Activated T-helper 1 cell treated with anti-CD3 and anti-CD28 coated beads, Interleukin-12 subunit alpha, Interleukin-12 subunit beta, Interleukin-2, Interleukin-4 antibody, amounts not matched to agents 30 ng/mL and 10 ng/mL and 1 ng/mL, durations not matched to agents 14 hours and 24 hours and 36 hours (primary cell): Measurements from ENCODE around the gene RENBP. TPM values are rescaled to one million over a fixed set of nuclear protein-coding genes. Genes with fewer than 3 reads are reported as not detected.

ENCODE experiments used
- DNase-seq: peaks from one replicate; pipeline ENCODE4 v3.0.0; 2021; ENCODE audit warnings: low spot score
- H3K27ac Mint-ChIP-seq: one replicate; pipeline ENCODE4 v1.8.0; 2021; ENCODE audit warnings: mild to moderate bottlenecking, mixed read lengths
- H3K27me3 Mint-ChIP-seq: one replicate; pipeline ENCODE4 v1.8.0; 2022; ENCODE audit warnings: mild to moderate bottlenecking, moderate library complexity, mixed read lengths; ENCODE audit not compliant: insufficient read depth
- H3K36me3 Mint-ChIP-seq: one replicate; pipeline ENCODE4 v1.8.0; 2021; ENCODE audit warnings: low read depth, mixed read lengths
- H3K4me1 Mint-ChIP-seq: one replicate; pipeline ENCODE4 v1.8.0; 2021; ENCODE audit warnings: low read depth, mixed read lengths
- H3K4me3 Mint-ChIP-seq: one replicate; pipeline ENCODE4 v1.8.0; 2021; ENCODE audit warnings: mild to moderate bottlenecking, moderate library complexity, mixed read lengths
- H3K9me3 Mint-ChIP-seq: one replicate; pipeline ENCODE4 v1.8.0; 2021; ENCODE audit warnings: mixed read lengths
- intact Hi-C: fragments of 100-400 bp; cut with micrococcal nuclease; formaldehyde crosslinking; loops from one replicate; pipeline ENCODE4 v1.15.1; 2024
- total RNA-seq: library from RNA; stranded (reverse); gene quantifications from 2 replicates; pipeline ENCODE4 v1.2.3, GENCODE V29; 2022

RENBP gene
- total RNA-seq, 1 donor from 2014 or later: 14.0 TPM

DNA sequence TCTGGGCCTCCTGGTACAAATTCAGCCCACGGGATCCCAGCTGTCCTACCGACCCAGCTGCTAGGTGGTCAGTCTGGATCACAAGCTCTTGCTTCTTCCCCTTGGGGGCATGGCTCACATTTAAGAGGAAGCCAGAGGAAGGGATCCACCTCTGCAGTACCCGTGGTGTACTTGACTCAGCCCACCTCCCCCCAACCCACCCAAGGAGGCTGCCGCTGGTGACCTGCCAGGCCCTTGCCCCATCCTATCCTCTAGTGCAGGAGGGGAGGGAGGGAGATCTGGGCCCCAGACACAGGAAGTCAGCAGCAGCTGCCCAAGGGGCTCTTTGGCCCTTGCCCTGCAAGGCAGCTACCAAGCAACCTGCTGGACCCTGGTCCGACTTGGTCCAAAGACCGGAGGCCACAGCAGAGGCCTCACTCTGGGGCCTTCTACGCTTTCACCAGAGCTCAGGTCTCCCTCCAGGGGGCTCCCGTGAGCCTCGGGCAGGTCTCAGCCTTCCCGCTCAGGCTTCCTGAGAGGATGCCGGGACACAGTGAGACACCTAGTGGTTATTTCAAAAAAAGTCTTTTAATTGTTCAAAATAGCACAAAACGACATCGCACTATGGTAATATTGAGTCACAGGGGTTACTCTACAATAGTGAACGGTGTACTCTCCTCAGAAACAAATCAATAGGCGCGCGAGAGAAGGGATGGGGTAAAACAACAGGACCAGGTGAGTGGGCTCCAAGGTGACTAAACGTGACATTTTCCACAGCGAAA, 2.7 kb upstream of the RENBP start:
- intact Hi-C loops: loop anchor here (1.0 kb wide), 3 partner anchors 21 to 183 kb away; partner anchors contain the start of genes ARHGAP4 and PLXNB3
- Mint-ChIP-seq H3K27me3 (no peaks in the 10 kb centered on the region), H3K9me3 (no peaks in the 10 kb centered on the region), H3K27ac (peak overlapping the region; percentile 91), H3K4me3 (peak overlapping the region; percentile 3), H3K4me1 (peaks cover 9% of the 10 kb centered on the region), H3K36me3 (peaks cover 11% of the 10 kb centered on the region)
- peak; percentile 67 for DNase-seq

DNA sequence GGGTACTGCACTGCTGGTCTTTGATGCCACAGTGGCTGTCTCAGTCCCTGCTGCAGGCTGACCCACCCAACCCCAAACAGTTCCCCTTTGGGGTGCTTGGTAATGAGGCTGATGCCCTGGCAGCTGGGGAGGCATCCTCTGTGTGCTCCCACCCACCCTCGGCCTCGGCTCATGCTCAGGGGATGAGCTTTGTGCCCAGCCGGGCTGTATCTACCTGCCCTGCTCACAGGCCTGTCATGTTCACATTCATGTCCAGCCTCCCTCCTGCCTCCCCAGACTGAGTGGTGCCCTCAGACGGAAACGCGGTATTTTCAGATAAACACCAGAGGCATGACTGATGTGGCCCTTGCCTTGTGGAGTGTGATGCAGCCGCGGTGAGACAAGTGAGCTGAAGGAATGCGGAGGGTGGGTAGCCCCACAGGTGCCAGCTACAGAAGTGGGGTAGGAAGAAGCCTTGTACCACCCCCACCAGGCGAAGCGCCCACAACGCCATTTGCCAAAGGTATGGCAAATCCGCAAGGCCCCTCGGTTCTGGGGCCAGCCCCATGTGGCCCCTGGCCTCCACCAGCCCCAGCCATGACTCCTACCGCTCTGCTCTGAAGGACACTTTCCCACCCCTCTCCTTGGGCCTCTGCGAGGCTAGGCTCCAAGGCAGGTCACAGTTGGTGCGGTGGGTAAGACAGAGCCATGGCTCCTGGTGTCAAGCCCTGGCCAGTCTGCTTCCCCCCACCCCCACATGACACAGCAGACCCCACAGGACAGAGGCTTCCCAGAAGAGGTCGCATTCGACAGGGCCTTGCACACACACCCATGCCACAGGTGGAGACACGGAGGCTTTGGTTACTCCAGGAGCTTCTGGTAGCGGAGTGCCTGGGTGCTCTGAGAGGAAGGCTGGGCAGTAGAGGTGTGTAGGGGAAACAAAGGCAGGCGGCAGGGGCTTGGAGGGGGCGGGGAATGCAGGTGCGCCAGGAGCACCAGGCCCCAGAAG, 1.8 kb upstream of the RENBP start:
- H3K4me3 Mint-ChIP-seq: no peak overlapping the region
- H3K36me3 Mint-ChIP-seq: peaks cover 12% of the 10 kb centered on the region
- intact Hi-C loops: no loop called here
- no peak for DNase-seq
- no peaks in the 10 kb centered on the region for H3K9me3 Mint-ChIP-seq
- no peaks in the 10 kb centered on the region for H3K27me3 Mint-ChIP-seq
- no peak overlapping the region for H3K27ac Mint-ChIP-seq
- peaks cover 11% of the 10 kb centered on the region for H3K4me1 Mint-ChIP-seq

DNA sequence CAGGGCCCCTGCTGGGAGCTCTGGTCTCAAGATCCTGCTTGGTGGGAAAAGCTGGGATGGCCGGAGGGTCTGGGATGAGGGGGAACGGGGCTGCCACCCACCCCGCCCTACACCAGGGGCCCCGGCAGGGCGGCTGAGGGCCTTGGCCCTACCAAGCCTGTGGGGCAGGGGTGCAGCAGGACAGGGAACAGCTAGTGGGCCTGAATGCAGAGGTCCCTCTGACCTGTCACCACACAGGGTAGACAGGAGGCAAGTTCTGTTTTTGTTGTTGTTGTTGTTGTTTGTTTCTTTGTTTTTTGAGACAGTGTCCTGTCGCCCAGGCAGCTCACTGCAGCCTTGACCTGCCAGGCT, 332 bp upstream of the RENBP start:
- DNase-seq: no peak
- Mint-ChIP-seq H3K4me3 (peak overlapping the region; percentile 54), H3K27me3 (no peaks in the 10 kb centered on the region), H3K36me3 (peaks cover 8% of the 10 kb centered on the region), H3K9me3 (no peaks in the 10 kb centered on the region), H3K27ac (no peak overlapping the region), H3K4me1 (peaks cover 14% of the 10 kb centered on the region)
- intact Hi-C loops: no loop called here

DNA sequence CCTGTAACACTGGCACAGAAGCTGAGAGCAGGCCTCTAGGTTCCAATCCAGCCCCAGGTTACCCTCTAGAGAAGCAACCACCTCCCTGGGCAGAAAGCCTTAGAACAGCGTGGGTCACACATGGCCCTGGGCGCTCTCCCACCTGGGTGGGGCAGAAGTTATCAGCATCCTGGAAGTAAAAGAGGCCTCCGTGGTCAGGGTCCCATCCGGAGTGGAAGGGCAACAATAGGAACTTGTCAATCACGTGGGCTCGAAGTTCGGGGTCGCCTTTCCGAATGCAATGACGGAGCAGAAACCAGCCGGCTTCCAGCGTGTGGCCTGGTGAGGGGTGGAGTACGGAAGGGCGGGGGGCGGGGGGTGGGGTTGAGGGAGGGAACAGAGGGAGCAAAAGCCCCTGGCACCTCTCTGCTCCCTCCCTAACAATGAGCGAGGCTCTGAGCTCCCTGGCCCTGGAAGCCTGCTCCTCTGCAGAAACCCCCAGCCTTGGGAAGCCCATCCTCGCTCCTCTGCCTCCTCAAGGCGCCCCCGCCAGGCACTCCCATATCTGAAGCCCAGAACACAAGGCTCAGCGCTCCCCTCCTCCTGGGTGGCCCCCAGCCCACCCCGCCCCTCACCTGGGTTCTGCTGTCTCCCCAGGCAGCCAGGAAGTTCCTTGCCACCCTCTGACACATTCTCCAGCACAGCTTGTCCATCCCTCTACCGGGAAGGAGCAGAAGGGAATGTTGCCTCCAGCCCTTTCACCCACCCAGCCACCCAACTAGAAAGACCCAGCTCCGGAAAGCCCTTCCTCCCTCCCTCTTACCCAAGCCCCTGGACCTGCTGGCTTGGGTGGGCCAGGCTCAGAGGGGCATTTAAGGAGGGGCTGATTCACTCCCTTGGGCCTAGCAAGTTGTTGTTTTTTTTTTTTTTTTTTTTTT, 2.8 kb downstream of the RENBP start:
- intact Hi-C loops: no loop called here
- no peak for DNase-seq
- peaks cover 4% of the 10 kb centered on the region for H3K4me1 Mint-ChIP-seq
- peak overlapping the region; percentile 72 for H3K4me3 Mint-ChIP-seq
- H3K36me3 Mint-ChIP-seq: peaks cover 5% of the 10 kb centered on the region
- H3K27ac Mint-ChIP-seq: peak overlapping the region; percentile 58
- H3K27me3 Mint-ChIP-seq: no peaks in the 10 kb centered on the region
- no peaks in the 10 kb centered on the region for H3K9me3 Mint-ChIP-seq

DNA sequence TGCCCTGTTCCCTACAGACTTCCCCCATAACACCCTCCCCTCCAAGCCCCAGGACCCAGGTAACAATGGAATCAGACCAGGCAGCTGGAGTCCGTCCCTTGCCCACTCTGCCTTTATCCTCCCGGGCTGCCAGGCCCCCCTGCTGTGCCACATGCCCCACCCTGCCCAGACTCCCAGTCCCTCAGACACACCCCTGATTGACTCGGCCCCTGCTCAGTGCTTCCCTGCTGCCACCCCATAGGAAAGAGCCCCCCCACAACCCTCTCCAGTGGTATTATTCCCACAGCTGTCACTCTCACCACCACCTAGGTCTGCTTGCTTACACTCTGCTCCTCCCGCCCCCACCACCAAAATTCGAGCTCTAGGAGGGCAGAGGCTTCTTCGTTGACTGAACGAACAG, 4.9 kb downstream of the RENBP start:
- H3K27me3 Mint-ChIP-seq: no peaks in the 10 kb centered on the region
- H3K36me3 Mint-ChIP-seq: peaks cover 5% of the 10 kb centered on the region
- H3K27ac Mint-ChIP-seq: no peak overlapping the region
- no peaks in the 10 kb centered on the region for H3K9me3 Mint-ChIP-seq
- DNase-seq: no peak
- intact Hi-C loops: no loop called here
- H3K4me3 Mint-ChIP-seq: no peak overlapping the region
- H3K4me1 Mint-ChIP-seq: peaks cover 4% of the 10 kb centered on the region

DNA sequence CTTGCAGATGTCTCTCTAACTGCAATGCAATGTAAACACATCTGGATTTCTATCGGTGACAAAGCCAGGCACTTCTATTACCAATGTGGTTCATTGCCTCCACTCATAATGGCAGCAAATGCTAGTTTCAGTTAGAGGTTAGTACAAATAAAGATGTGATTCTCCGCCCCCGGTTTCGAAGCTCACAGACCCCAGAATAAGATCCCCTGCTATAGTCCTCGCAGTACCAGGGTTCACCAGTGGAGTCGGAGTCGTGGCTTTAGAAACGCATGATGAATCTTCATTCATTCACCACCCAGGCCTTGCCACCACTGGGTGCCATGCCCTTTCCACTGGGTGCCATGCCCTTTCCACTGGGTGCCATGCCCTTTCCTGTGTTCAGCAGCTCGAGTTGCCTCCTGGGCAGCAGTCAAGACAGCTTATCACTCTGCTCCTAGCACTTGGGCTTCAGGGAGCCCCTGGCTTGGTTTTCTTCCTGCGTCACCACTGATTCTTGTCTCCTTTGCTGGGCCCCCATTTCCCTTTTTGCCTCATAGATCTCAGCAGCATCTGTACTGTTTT, 6.1 kb downstream of the RENBP start:
- Mint-ChIP-seq H3K9me3 (no peaks in the 10 kb centered on the region), H3K27me3 (no peaks in the 10 kb centered on the region), H3K27ac (no peak overlapping the region), H3K36me3 (peaks cover 3% of the 10 kb centered on the region), H3K4me3 (no peak overlapping the region), H3K4me1 (peaks cover 9% of the 10 kb centered on the region)
- intact Hi-C loops: no loop called here
- DNase-seq: no peak

DNA sequence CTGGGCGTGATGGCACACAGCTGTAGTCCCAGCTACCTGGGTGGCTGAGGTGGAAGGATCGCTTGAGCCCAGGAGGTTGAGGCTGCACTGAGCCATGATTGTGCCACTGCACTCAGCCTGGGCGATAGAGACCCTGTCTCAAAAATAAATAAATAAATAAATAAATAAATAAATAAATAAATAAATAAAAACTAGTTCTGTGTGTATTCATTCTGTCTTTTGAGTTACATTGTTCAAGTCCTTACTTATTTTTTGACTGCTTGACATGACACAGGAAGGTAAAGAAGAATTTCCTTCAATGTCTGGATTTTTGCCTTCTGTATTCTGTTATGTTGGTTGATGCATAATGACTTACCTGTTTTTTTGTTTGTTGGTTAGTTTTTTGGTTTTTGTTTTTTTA, 7.4 kb downstream of the RENBP start:
- Mint-ChIP-seq H3K27ac (no peak overlapping the region), H3K4me3 (no peak overlapping the region), H3K9me3 (no peaks in the 10 kb centered on the region), H3K4me1 (peaks cover 9% of the 10 kb centered on the region), H3K36me3 (peaks cover 3% of the 10 kb centered on the region), H3K27me3 (no peaks in the 10 kb centered on the region)
- intact Hi-C loops: no loop called here
- DNase-seq: no peak

DNA sequence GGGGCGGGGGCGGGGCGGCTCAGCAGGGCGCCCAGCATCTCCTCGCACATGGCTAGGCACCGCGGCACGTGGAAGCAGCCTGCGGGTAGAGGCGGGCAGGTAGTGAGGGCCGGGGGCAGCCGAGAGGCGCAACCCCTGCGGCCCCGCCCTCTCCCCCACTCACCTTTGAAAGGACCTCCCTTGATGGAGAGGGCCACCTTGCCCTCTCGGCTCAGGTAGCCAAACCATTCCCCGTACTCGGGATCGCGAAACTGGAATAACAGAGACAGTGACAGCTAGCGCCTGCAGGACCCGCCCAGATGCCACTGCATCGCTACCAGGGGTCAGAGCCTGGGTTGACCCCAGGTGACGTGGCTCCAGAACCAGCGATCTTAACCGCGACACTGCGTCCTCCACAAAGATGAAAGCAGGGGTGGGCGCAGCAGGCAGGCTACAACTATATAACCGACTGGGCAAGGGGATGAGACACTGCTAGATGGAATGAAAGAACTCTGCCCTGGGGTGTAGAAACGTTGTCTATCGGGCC, 9.1 kb downstream of the RENBP start:
- Mint-ChIP-seq H3K27me3 (no peaks in the 10 kb centered on the region), H3K4me3 (peak overlapping the region; percentile 78), H3K36me3 (peaks cover 5% of the 10 kb centered on the region), H3K27ac (peak overlapping the region; percentile 52), H3K4me1 (peaks cover 10% of the 10 kb centered on the region), H3K9me3 (no peaks in the 10 kb centered on the region)
- no peak for DNase-seq
- intact Hi-C loops: loop anchor here (1.0 kb wide), 1 partner anchor 9 kb away; the partner anchor contains the start of gene ARHGAP4

DNA sequence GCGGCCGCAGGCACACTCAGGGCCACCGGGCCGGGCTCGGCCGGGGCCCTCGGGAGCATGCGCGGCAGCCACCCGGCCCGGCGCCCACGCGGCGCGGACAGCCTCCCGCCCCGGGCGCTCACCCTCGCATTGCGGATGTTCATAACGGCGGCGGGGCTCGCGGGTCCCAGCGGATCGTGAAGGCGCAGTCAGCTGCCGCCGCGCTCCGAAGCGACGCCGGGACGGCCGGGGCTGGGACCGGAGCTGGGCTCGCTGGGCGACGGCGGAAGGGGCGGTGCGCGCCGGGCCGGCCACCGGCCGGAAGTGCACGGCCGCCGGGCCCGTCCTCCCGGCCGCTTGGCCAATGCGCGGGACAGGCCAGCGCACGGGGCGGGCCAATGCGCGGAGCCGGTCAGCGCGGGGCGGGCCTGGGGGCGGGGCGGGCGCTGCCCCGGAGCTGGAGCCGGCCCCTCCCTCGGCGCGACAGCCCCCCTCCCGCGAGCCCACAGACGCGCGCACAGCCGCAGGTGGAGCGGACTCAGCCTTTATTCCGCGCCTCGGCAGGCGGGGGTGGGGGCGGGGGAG, 9.6 kb downstream of the RENBP start, which contains the start of gene NAA10:
Gene NAA10 (minus strand): TSS at position 276 of the 564 bp plus-strand sequence. CDS start 133 bp downstream, at position 143.
- peak; percentile 55 for DNase-seq
- Mint-ChIP-seq H3K9me3 (no peaks in the 10 kb centered on the region), H3K27me3 (no peaks in the 10 kb centered on the region), H3K27ac (peak within 1 kb of the TSS; percentile 67), H3K4me3 (peak within 1 kb of the TSS; percentile 88), H3K4me1 (peaks cover 10% of the 10 kb centered on the region), H3K36me3 (peaks cover 5% of the 10 kb centered on the region)
- intact Hi-C loops: loop anchor here (1.0 kb wide), 1 partner anchor 9 kb away; the partner anchor contains the start of gene ARHGAP4

DNA sequence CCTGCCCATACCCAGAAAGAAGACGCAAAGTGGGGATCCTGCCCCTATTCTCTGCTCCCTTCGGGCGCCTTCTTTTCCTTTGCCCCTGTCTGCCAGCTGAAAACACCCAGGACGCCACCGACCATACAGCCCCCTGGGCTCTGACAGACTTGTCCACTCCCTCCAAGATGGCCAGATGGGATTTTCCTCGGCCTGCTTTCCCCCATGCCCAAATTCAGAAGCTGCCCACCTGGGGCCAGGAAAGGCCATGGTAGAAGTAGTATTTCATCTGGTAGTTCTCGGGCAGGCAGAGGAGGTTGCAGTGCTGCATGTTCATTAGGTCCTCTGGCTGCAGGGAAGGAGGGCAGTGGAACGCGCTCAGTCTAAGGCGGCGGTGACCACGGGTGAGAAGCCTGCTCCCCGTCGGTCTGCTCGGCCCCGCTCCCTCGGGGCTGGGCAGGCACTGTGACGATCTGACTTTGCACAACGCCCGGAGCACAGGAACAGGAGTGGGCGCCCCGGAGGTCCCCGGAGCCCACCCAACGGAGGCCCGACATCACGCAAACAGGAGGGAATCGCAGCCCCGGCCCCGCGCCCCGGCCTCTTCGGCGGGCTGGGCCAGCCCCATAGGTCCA, 10.2 kb downstream of the RENBP start:
- DNase-seq: no peak
- intact Hi-C loops: no loop called here
- Mint-ChIP-seq H3K36me3 (peaks cover 5% of the 10 kb centered on the region), H3K9me3 (no peaks in the 10 kb centered on the region), H3K4me3 (peak overlapping the region; percentile 88), H3K27me3 (no peaks in the 10 kb centered on the region), H3K27ac (peak overlapping the region; percentile 67), H3K4me1 (peaks cover 10% of the 10 kb centered on the region)

DNA sequence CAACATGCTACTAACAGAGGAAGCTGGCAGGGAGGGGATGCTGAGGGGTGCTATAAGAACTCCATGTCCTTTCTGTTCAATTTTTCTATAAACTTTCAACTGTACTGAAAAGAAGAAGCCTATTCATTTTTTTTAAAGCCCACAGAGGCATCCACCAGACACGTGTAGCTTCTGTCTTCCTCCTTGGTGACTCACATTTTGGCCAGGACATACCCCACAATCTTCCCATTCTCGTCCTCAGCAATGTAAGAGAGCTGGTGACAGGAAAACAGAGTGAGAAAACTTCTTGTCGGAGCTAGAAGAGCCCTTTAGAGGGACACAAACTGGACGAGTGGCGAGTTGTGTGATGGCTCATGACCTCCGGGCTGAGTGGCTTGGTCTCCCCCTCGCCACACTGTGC, 10.7 kb downstream of the RENBP start:
- H3K4me1 Mint-ChIP-seq: peaks cover 15% of the 10 kb centered on the region
- peak overlapping the region; percentile 88 for H3K4me3 Mint-ChIP-seq
- H3K9me3 Mint-ChIP-seq: no peaks in the 10 kb centered on the region
- H3K27me3 Mint-ChIP-seq: no peaks in the 10 kb centered on the region
- DNase-seq: no peak
- H3K36me3 Mint-ChIP-seq: peaks cover 5% of the 10 kb centered on the region
- intact Hi-C loops: no loop called here
- peak overlapping the region; percentile 48 for H3K27ac Mint-ChIP-seq
